HG03378 (cell line): ENCODE measurements around the gene METTL22.

Source experiments
- ATAC-seq: cut with Tn5 transposase; IDR thresholded peaks from one replicate; pipeline ENCODE4 v1.9.1; 2021; ENCODE audit warnings: mild to moderate bottlenecking, moderate library complexity; ENCODE audit not compliant: unreplicated experiment

METTL22 gene

DNA sequence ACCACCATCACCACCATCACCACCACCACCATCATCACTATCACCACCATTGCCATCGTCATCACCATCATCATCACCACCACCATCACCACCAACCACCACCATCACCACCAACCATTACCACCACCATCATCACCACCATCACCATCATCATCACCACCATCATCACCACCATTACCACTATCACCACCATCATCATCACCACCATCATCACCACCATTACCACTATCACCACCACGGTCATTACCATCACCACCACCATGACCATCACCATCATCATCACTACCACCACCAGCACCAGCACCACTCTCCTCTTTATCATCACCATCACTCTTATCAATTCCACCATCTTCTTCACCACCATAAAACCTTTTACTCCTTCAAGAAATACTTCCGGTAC lies 30.0 kb upstream of the METTL22 start:
- ATAC-seq = no peak

DNA sequence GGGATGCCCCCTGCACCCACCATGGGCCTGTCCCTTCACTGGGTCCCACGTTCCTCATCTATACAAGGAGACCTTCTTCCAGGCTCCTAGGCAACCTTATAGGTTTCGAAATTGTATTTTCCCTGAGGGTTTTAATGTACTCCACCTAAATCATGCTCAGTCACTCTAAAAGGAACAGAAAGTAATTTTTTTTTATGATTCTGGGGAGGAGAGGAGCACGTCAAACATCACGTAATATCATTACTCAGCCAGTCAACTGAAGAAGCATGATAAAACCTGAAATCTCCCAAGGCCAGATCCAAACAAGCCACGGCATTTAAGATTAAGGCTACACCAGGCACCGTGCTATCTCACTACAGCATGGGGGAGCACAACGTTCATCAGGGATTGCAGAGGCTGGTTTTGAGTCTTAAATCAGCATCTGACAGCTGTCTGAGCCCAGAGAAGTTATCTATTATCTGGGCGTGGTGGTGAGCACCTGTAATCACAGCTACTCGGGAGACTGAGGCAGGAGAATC lies 27.3 kb upstream of the METTL22 start:
- ATAC-seq = no peak

DNA sequence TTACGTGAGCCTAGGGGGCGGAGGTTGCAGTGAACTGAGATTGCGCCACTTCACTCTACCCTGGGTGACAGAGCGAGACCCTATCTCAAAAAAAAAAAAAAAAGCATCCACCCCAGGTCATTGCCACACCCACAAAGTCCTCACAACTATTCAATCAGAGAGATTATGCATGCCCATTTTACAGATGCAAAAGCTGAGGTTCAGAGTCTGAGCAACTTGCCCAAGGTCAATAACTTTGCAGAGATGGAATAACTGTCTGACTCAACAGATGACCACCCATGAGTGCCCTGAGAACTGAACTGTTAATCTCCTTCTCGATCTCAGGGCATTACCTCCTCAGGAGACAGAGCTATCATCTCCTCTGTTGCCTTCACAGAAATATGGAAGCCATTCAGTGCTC lies 25.7 kb upstream of the METTL22 start:
- no peak for ATAC-seq

DNA sequence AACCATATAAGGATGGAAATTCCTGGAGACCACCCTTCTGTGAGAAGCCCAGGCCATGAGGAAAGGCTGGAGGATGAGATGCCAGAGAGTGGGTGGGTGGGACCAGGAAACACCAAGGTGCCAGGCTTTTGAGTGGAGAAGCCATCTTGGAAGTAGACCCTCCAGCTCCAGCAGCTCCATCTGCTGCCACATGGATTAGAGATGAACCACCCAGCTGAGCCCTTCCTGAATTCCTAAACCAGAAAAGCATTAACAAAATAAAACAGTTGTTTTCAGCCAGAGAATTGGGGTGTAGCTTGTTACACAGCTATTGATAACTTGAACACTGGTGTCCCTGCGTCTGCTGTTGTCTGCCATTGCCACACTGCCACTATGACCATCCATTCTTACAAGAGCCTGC lies 24.9 kb upstream of the METTL22 start:
- ATAC-seq = no peak

DNA sequence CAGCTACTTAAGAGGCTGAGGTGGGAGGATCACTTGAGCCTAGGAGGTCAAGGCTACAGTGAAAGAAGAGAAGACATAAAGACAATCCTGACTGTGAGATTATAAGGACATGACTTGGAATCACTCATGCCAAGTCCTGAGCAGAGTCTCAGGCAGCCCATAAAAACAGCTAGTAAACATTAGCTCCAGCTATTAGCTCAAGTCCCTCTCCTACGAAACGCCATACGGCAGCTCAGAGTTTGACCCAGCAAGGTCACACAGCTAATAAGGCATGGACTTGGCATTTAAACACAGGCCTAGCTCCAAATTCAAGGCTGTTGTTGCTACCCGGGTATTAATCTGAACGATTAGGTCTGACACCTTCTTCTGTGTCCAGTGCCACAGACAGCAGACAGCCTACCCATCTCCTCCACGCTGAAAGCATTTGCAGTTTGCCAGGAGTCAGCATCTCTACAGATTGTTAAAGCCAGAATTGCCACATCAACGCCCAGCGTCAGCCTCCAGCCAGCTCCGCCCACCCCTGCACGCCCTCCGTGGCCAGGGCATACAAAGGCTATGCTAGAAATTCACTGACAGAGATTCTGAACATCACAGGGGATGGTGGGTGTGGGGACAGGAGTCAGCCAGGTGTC lies 21.2 kb upstream of the METTL22 start:
- ATAC-seq = no peak

DNA sequence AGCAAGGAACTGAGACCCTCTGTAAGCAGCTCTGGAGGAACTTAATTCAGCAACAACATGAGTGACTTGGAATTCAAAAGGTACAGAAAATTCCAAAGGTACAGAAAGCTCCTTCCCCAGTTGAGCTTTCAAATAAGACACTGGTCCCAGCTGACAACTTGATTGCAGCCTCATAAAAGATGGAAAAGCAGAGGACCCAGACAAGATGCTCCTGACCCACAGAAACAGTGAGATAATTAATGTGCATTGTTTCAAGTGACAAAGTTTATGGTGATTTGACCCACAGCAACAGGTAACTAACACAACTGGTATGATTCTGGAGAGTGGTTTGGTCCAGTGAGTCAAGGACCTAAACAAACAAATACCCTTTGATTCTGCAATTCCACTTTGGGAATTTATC lies 15.9 kb upstream of the METTL22 start:
- ATAC-seq = no peak

DNA sequence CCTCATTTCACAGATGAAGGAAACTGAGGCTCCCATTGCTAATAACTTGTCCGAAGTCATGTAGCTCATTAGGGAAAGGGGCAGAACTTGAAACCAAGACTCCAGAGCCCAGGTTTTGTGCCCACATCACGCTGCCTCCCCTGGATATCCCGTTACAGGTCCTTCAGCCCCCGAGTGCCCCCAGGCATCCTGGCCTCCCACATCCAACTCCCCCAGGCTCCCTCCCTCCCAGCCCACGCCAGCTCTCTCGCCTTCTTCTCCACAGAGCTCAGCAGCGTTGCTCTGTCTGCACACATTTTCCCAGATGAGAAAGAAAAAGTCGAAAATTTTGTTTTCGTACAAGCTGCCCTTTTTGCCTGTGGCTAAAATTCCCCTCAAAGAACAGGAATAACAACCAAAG lies 14.3 kb upstream of the METTL22 start:
- no peak for ATAC-seq

DNA sequence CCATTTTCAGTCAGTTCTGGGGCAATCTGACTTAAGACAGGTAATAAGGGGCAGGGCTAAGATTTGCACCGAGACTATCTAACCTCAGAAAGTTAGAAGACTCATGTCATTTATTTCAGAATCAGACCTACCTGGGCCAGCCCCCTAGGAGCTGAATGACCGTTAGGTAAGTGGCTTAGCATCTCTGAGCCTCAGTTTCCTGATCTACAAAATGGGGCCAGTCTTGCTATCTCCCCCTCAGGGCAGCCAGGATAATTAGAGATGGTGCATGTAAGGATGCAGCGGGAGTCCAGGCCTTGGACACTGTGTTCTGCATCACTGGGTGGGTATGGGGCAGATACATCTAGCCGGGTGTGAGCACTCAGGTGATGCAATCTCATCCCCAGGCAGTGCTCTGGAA lies 10.4 kb upstream of the METTL22 start:
- ATAC-seq = no peak

DNA sequence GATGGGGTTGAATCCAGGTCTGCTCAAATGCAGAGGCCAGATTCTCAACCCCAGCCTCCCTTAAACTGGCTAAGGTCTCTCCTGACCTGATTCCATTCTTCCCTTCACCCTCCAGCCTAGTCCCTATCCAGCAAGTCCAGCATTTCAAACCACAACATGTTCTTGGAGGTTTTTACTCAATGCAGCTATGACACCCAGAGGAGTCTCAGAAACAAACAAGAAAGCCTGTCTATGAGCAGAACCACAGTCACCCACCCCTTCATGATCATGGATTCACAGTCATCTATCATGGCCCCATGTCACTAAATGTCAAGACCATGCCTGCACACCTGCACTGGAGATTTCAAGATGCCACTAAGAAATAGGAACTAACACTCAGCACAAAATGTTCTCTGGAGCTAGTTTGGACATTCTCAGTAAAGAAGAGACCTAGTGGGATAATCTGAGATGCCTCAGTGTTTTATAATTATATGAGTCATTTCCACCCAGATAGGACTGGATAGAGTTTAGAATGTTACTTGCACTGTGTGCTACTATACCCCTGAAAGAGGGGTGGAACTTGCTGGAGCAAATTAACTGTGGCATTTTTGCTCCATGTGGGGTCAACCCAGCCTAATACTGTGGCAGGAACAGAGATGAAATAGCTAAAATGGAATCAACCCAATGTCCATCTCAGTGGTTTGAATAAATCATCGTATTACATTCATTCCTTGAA lies 9.5 kb upstream of the METTL22 start:
- ATAC-seq = no peak

DNA sequence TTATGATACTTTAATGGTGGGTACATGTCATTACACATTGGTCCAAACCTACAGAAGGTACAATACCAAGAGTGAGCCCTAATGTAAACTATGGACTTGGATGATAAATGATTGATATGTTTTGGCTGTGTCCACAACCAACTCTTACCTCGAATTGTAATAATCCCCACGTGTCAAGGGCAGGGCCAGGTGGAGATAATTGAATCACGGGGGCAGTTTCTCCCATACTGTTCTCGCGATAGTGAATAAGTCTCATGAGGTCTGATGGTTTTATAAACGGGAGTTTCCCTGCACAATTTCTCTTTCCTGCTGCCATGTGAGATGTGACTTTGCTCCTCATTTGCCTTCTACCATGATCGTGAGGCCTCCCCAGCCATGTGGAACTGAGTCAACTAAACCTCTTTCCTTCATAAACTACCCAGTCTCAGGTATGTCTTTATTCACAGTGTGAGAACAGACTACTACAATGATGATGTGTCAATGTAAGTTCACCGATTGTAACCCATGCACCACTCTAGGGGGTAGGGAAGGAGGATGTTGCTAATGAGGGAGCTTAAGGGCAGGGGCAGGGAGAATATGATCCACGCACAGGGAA lies 7.0 kb upstream of the METTL22 start:
- ATAC-seq = no peak

DNA sequence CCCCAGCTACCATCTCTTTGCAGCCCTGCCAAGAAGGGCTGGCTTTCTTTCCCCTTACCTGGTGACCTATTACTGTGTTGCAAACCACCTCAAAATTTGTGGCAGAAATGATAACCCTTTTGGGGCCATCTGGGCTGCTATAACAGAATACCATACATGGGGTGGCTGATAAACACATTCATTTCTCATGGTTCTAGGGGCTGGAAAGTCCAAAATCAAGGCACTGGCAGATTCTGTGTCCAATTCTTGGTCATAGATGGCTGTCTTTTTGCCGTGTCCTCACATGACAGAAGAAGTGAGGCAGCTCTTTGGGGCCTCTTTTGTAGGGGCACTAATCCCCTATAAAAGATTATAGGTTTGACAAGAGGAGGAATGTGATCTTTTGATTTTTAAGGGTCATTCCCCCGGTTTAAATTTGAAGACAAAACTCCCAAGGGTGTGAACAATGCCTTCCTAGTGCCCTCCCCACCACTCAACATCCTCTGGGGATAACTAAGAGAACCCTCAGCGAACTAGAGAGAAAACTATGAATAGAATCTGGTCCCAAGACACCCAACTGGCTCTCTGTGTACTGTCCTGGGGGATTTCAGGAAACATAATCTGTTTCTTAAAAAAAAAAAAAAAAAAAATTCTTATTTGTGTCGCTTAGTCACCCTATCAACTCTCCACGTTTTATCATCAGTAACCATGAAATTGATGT lies 1.7 kb upstream of the METTL22 start:
- no peak for ATAC-seq

DNA sequence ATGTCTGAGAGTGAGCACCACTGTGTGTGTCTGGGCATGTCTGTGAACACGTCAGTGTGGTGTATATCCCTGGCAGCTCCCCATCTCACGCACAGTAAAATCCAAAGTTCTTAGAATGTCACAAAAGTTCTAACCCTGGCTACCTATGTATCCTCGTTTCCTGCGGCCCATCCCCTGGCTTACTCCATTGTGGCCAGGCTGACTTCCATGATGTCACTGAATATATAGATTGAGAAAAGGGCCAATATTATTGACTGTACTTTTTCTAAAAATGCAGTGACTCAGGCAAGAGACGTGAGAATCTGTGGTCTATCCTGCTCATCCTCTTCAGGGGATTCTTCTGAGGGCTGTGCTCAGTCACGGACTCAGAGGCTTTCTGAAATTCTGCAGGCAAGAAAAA lies 963 bp upstream of the METTL22 start:
- no peak for ATAC-seq

DNA sequence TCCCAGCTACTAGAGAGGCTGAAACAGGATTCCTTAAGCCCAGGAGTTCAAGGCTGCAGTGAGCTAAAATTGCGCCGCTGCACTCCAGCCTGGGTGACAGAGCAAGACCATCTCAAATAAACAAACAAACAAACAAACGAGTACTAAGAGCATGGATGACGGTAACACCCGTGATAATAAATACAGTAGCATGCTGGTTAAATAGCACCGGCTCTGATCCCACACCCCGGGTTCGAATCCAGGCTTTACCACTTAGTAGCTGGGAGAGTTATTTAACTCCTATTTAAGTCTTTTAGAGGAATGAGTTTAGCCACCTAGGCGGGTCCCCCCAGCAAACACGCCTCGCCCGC lies 301 bp upstream of the METTL22 start:
- no peak for ATAC-seq

DNA sequence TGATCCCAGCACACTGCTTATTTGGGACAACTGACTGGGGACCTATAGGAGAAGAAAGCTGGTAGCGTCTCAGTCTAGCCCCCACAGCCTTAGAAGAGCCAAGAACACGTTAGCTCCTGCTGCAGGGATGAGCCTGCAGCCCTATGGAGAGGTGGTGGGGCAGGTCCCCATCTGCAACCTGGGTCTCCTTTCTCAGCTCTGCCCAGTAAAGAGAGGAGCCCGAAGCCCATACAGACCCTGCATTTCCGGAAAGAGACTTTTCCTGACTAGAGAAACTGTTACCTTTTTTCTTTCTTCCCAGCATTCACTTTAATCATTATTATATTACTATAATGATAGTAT lies 788 bp downstream of the METTL22 start:
- no peak for ATAC-seq

DNA sequence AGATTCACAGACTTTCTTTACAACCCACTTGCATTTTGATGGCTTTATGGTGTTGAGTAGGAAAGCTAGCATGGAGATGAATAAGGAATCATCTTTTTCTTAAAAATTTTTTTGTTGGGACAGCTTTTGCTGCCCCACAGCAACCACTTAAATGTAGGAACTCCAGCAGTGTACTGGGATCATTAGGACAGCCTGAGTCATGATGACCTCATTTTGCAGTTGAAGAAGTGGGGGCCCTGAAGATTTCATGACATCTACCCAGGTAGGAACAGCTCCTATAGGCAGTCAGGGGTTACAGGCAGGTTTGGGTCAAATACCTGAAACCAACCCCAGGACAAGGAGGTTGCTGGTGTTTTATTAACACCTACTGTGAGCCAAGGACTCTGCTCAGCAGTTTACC lies 2.1 kb downstream of the METTL22 start:
- no peak for ATAC-seq

DNA sequence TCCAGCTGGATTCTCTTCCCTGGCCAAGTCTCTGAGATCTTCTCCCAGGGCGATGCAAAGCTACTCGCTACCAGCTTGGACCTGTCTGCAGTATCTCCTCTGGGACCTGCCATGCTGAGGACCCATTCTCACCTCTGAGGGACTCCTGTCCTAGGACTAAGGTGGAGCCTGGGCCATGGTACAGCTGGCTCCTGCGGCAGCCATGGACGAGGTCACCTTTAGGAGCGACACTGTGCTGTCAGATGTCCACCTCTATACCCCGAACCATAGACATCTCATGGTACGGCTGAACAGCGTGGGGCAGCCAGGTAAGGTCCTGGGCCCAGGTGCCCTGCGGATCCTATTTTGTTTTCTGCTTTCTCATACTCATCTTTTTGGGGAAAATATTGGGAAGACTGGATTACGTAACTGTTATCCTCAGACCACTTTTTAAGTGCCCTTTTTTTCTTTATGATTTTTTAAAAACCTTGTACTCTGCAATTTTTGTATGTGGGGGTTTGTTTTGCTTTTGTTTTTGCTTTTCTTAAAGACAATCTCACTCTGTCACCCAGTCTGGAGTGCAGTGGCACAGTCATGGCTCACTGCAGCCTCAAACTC lies 4.1 kb downstream of the METTL22 start:
- ATAC-seq = no peak

DNA sequence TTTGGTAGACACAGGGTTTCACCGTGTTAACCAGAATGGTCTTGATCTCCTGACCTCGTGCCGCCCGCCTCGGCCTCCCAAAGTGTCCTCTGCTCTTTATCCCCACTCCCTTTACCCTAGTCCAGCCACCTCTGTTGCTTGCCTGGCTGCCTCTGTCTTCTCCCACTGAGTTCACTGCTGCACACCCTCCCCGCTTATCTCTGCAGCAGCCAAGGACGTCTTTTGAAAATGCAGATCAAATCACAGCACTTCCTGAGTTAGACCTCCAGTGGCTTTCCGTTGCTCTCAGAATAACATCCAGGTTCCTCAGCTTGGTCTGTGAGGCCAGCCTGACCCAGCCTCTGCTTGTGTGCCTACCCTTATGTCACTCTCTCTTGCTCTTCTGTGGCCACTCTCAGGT lies 5.4 kb downstream of the METTL22 start:
- ATAC-seq = no peak

DNA sequence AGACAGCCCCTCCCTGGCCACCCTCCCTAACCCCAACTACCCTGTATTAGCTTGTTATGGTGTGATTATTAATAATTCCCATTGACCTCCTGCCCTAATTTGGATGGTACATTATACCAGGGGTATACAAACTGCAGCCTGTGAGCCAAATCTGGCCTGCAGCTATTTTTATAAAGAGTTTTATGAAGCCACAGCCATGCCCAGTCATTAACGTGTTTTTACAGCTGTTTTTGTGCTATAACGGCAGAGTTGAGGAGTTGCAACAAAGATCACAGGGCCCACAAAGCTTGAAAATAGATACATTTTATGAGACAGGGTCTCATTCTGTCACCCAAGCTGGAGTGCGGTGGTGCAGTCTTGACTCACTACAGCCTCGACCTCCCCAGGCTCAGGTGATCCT lies 6.0 kb downstream of the METTL22 start:
- no peak for ATAC-seq

DNA sequence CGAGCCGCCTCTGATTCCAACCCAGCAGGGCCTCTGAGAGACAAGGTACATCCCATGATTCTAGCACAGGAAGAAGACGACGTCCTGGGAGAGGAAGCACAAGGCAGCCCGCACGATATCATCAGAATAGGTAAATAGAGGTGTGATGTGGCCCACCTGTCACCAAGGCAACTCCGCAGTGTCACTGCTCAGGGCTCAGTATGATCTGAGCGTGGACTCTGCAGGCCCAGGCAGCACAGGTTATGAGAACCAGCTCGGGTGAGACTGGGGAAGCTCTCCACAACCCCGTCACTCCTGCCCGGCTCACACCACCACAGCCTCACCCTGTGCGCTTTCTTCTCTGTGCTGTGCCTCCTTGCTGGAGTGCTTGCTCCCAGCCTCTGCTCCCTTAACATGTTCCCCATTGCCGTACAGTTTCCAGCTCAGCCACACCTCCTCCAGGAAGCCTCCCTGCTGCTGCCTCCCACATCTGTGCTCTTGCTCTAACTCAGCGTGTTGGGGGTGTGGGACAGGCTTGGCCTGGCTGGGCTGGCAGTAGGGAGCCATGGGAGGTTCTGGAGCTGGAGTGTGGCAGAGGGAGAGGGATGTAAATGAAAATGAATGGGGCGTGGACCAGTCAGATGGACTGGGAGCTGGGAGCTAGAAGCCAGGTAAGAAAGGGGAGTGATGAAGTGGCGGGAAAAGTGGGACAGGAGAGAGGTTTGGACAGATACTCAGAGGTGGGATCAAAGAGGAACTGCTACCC lies 7.7 kb downstream of the METTL22 start:
- ATAC-seq = no peak

DNA sequence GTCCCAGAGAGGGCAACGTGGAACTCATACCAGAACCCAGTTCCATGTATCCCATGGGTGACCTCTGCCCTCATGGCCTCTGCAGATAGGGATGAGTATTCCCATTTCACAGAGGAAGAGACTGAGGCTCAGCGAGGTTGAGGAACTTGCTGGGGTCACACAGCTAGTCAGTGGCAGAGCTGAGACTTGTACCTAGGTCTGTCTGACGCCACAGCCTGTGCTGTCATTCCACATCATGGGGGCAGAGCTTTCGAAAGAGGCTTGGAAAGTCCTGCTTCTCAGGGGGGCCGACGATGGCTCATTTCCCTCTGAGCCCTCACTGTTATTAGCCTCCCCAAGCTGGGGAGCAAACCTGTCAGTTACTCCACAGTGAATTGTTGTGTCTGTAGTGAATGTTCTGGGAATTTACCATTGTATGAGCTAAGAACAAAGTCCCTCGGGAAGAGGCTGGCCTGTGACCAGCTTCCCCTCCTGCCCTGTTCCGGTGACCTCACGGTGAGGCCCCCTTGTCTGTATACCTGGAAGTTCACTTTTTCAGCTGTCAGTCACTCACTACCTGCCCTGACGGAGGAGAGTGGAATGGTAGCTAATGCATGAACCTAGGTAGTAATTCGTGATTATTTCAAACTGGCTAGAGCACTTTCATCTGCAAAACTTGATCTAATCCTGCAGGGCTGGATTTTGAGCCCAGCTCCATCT lies 8.9 kb downstream of the METTL22 start:
- no peak for ATAC-seq
